HEK293 (cell line): ENCODE results near the gene PRM1.

Experiments
- CTCF ChIA-PET: fragments of 350-600 bp; formaldehyde crosslinking; extraction: SDS; loops from one replicate; lab custom pipeline; 2021; ENCODE audit warnings: antibody characterized with exemption; lab: Yijun Ruan, JAX
- POLR2A ChIA-PET: fragments of 300-600 bp; formaldehyde crosslinking; extraction: SDS; loops from one replicate; lab custom pipeline; 2020; ENCODE audit warnings: antibody characterized with exemption, inconsistent platforms; lab: Yijun Ruan, JAX
- H3K27ac ChIP-seq: fragments of 200-500 bp; sonication (Bioruptor generic); 2 replicates; pipeline ENCODE4 v1.5.1; 2014; ENCODE audit warnings: low read depth, low read length, control low read depth, inconsistent platforms; ENCODE audit errors: extremely low read depth
- H3K36me3 ChIP-seq, 2 experiments: fragments of 200-500 bp in 1 of 2; sonication (Bioruptor generic) in 1 of 2; 1 replicate in 1 of 2; 2 replicates in 1 of 2; pipeline ENCODE4 v1.5.1; 2014 to 2017; ENCODE audit warnings: inconsistent platforms in 2 of 2, low read length in 2 of 2; ENCODE audit not compliant: control insufficient read depth in 2 of 2, insufficient read depth in 1 of 2
- H3K4me1 ChIP-seq: fragments of 200-500 bp; sonication (Bioruptor generic); 2 replicates; pipeline ENCODE4 v1.5.1; 2014; ENCODE audit warnings: mild to moderate bottlenecking, low read length, inconsistent platforms; ENCODE audit not compliant: control insufficient read depth, insufficient read depth
- H3K4me3 ChIP-seq: 2 replicates; pipeline ENCODE4 v1.5.1; 2011; ENCODE audit warnings: low read depth, mild to moderate bottlenecking, control low read depth, low read length, moderate library complexity
- H3K9me3 ChIP-seq: fragments of 200-500 bp; sonication (Bioruptor generic); 2 replicates; pipeline ENCODE4 v1.5.1; 2014; ENCODE audit warnings: low read depth, low read length, inconsistent platforms; ENCODE audit not compliant: control insufficient read depth, insufficient read depth
- GLI2 ChIP-seq: fragments of 450-650 bp; formaldehyde crosslinking; IDR thresholded peaks from 2 replicates; pipeline ENCODE4; 2017; ENCODE audit warnings: missing biosample characterization, missing genetic modification characterization, low read depth, borderline replicate concordance
- INSM2 ChIP-seq: fragments of 450-650 bp; formaldehyde crosslinking; IDR thresholded peaks from 2 replicates; pipeline ENCODE4 v1.5.1; 2016; ENCODE audit warnings: missing biosample characterization, missing genetic modification characterization
- KLF16 ChIP-seq: fragments of 450-650 bp; formaldehyde crosslinking; IDR thresholded peaks from 2 replicates; pipeline ENCODE4 v1.5.1; 2017; ENCODE audit warnings: missing biosample characterization, missing genetic modification characterization
- PBX3 ChIP-seq: sonication (generic); formaldehyde crosslinking; IDR thresholded peaks from 2 replicates; pipeline ENCODE4 v1.8.1; 2022; ENCODE audit warnings: mild to moderate bottlenecking, moderate library complexity, missing genetic modification reagents
- REPIN1 ChIP-seq: fragments of 450-650 bp; formaldehyde crosslinking; IDR thresholded peaks from 2 replicates; pipeline ENCODE4 v1.5.1; 2017; ENCODE audit warnings: missing biosample characterization, missing genetic modification characterization, low read depth
- TRIM28 ChIP-seq: IDR thresholded peaks from 2 replicates; pipeline ENCODE4 v1.6.1; 2011; ENCODE audit warnings: low read length, control low read depth, borderline replicate concordance
- ZFP69B ChIP-seq: fragments of 450-650 bp; formaldehyde crosslinking; IDR thresholded peaks from 2 replicates; pipeline ENCODE4 v1.5.1; 2016; ENCODE audit warnings: missing biosample characterization, missing genetic modification characterization
- ZNF19 ChIP-seq: fragments of 450-650 bp; formaldehyde crosslinking; IDR thresholded peaks from 2 replicates; pipeline ENCODE4; 2016; ENCODE audit warnings: missing biosample characterization, missing genetic modification characterization, low read depth
- ZNF214 ChIP-seq: fragments of 450-650 bp; formaldehyde crosslinking; IDR thresholded peaks from 2 replicates; pipeline ENCODE4 v1.5.1; 2017; ENCODE audit warnings: missing biosample characterization, mild to moderate bottlenecking, missing genetic modification characterization, borderline replicate concordance
- ZNF280C ChIP-seq: fragments of 450-650 bp; formaldehyde crosslinking; IDR thresholded peaks from 2 replicates; pipeline ENCODE4 v1.5.1; 2016; ENCODE audit warnings: missing biosample characterization, missing genetic modification characterization
- ZNF311 ChIP-seq: fragments of 450-650 bp; formaldehyde crosslinking; IDR thresholded peaks from 2 replicates; pipeline ENCODE4 v1.5.1; 2017; ENCODE audit warnings: missing biosample characterization, missing genetic modification characterization, borderline replicate concordance
- ZNF354C ChIP-seq: fragments of 450-650 bp; formaldehyde crosslinking; IDR thresholded peaks from 2 replicates; pipeline ENCODE4 v1.5.1; 2016; ENCODE audit warnings: missing biosample characterization, missing genetic modification characterization, low read depth, borderline replicate concordance
- ZNF362 ChIP-seq: fragments of 450-650 bp; formaldehyde crosslinking; IDR thresholded peaks from 2 replicates; pipeline ENCODE4 v1.5.1; 2016; ENCODE audit warnings: missing biosample characterization, missing genetic modification characterization
- ZNF391 ChIP-seq: fragments of 450-650 bp; formaldehyde crosslinking; IDR thresholded peaks from 2 replicates; pipeline ENCODE4 v1.5.1; 2016; ENCODE audit warnings: low read depth, missing biosample characterization, missing genetic modification characterization, borderline replicate concordance
- ZNF48 ChIP-seq: fragments of 450-650 bp; formaldehyde crosslinking; IDR thresholded peaks from 2 replicates; pipeline ENCODE4 v1.5.1; 2016; ENCODE audit warnings: missing biosample characterization, missing genetic modification characterization
- ZNF510 ChIP-seq: fragments of 450-650 bp; formaldehyde crosslinking; IDR thresholded peaks from 2 replicates; pipeline ENCODE4 v1.5.1; 2018; ENCODE audit warnings: mild to moderate bottlenecking, missing genetic modification characterization, missing biosample characterization; ENCODE audit not compliant: insufficient replicate concordance
- ZNF513 ChIP-seq: fragments of 450-650 bp; IDR thresholded peaks from 2 replicates; pipeline ENCODE4 v1.5.1; 2018; ENCODE audit warnings: missing biosample characterization, missing genetic modification characterization
- ZNF549 ChIP-seq: fragments of 450-650 bp; IDR thresholded peaks from 2 replicates; pipeline ENCODE4 v1.5.1; 2018; ENCODE audit warnings: missing biosample characterization, missing genetic modification characterization, mild to moderate bottlenecking, inconsistent platforms, moderate library complexity
- ZNF558 ChIP-seq: fragments of 450-650 bp; formaldehyde crosslinking; IDR thresholded peaks from 2 replicates; pipeline ENCODE4 v1.5.1; 2016; ENCODE audit warnings: missing biosample characterization, missing genetic modification characterization
- ZNF776 ChIP-seq: fragments of 450-650 bp; formaldehyde crosslinking; IDR thresholded peaks from 2 replicates; pipeline ENCODE4 v1.5.0; 2017; ENCODE audit warnings: missing biosample characterization, missing genetic modification characterization, borderline replicate concordance
- ZNF785 ChIP-seq: fragments of 450-650 bp; formaldehyde crosslinking; IDR thresholded peaks from 2 replicates; pipeline ENCODE4 v1.5.1; 2016; ENCODE audit warnings: missing biosample characterization, missing genetic modification characterization
- ZSCAN4 ChIP-seq: fragments of 450-650 bp; formaldehyde crosslinking; IDR thresholded peaks from 2 replicates; pipeline ENCODE4 v1.5.1; 2017; ENCODE audit warnings: missing biosample characterization, missing genetic modification characterization

The PRM1 gene

GRCh38 chr16:11314309-11314894, 33.3 kb upstream of the PRM1 start:
- Histone ChIP-seq H3K36me3 (no peaks in the 10 kb centered on the region), H3K4me1 (no peaks in the 10 kb centered on the region), H3K27ac (no peak overlapping the region), H3K4me3 (no peak overlapping the region), H3K9me3 (no peaks in the 10 kb centered on the region)
- ChIA-PET CTCF (no interaction called here), POLR2A (no interaction called here)
- TF ChIP-seq KLF16 (no peak), ZNF362 (tag by site-specific recombination) (no peak), ZNF280C (tag by site-specific recombination) (no peak), ZNF785 (tag by site-specific recombination) (no peak), ZNF776 (tag by site-specific recombination) (no peak), ZNF510 (tag by site-specific recombination) (no peak), INSM2 (no peak), ZNF549 (tag by site-specific recombination) (no peak), ZNF354C (no peak), ZFP69B (no peak), ZNF311 (tag by site-specific recombination) (no peak), ZNF19 (tag by site-specific recombination) (no peak), REPIN1 (tag by site-specific recombination) (no peak), ZNF214 (tag by site-specific recombination) (no peak), ZNF558 (tag by site-specific recombination) (no peak), ZNF48 (tag by site-specific recombination) (no peak), GLI2 (tag by site-specific recombination) (no peak)

GRCh38 chr16:11313493-11314308, 32.6 kb upstream of the PRM1 start:
- Histone ChIP-seq H3K4me3 (no peak overlapping the region), H3K36me3 (no peaks in the 10 kb centered on the region), H3K9me3 (no peaks in the 10 kb centered on the region), H3K27ac (no peak overlapping the region), H3K4me1 (no peaks in the 10 kb centered on the region)
- POLR2A ChIA-PET = interaction anchor here (1.5 kb wide), 1 partner anchor 58 kb away, joined by 6 read pairs; the partner anchor contains the start of gene SOCS1
- CTCF ChIA-PET = interaction anchor here (0.6 kb wide), 1 partner anchor 286 kb away, joined by 3 read pairs; no protein-coding TSS in a partner anchor
- no peak for TF ChIP-seq TRIM28
- no peak for TF ChIP-seq ZNF513 (tag by site-specific recombination)
- TF ChIP-seq ZSCAN4 = no peak
- no peak for TF ChIP-seq PBX3 (CRISPR knock-in tag)
- no peak for TF ChIP-seq ZNF391 (tag by site-specific recombination)
- no peak for TF ChIP-seq ZNF549 (tag by site-specific recombination)
